OCI-LY7 (cell line): ENCODE measurements around the gene NKG7.

Experiments used
- CTCF ChIP-seq: fragments of 200-600 bp; sonication (generic); conservative IDR thresholded peaks from 2 replicates; pipeline ENCODE4 v1.5.1; 2014; ENCODE audit warnings: mild to moderate bottlenecking, antibody characterized with exemption, low read length, moderate library complexity, mixed read lengths
- EZH2phosphoT487 ChIP-seq: fragments of 200-600 bp; sonication (generic); IDR thresholded peaks from 2 replicates; pipeline ENCODE4 v1.6.1; 2018; ENCODE audit warnings: low read depth, borderline replicate concordance, mild to moderate bottlenecking, mixed run types, antibody characterized with exemption, low read length, moderate library complexity, mixed read lengths

DNA sequence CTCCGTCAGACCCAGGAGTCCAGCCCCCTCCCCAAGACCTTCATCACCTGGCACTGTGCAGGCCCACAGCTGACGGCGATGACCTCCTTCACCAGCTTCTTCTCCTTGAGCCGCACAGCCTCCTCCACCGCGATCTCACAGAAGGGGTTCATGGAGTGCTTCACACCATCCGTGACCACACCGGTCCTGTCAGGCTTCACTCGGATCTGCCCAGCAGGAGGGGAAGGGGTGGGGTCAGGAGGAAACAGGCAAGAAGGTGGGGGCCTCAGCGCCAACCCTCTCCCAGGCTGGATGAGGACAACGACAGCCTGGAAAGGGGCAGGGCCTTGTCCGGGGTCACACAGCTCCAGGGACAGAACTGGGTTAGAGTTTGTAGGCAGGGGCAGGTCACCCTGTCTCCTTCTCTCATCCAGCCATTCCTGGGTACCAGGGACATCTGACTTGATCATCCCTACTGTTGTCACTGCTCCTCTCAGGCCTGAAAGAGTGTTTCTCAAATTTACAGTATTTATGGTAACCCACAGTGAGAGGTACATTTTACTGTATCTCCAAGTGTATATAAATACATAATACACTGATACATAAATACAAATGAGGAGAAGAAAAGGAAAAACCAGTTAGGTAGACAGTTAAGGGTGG lies 18.2 kb downstream of the NKG7 start:
- TF ChIP-seq CTCF (no peak), EZH2phosphoT487 (no peak)
